IPS-NIHi11 (cell line): Measurements from ENCODE around the gene EEPD1.
"Not testable (repeated sequence)": the region's sequence is repeated elsewhere in the genome, so short reads cannot be mapped to it uniquely, and the experiment has no call there.

ENCODE experiments used
- DNase-seq: peaks from one replicate; pipeline ENCODE4 v3.0.0; 2012; ENCODE audit warnings: mixed read lengths, low spot score

Gene EEPD1

DNA sequence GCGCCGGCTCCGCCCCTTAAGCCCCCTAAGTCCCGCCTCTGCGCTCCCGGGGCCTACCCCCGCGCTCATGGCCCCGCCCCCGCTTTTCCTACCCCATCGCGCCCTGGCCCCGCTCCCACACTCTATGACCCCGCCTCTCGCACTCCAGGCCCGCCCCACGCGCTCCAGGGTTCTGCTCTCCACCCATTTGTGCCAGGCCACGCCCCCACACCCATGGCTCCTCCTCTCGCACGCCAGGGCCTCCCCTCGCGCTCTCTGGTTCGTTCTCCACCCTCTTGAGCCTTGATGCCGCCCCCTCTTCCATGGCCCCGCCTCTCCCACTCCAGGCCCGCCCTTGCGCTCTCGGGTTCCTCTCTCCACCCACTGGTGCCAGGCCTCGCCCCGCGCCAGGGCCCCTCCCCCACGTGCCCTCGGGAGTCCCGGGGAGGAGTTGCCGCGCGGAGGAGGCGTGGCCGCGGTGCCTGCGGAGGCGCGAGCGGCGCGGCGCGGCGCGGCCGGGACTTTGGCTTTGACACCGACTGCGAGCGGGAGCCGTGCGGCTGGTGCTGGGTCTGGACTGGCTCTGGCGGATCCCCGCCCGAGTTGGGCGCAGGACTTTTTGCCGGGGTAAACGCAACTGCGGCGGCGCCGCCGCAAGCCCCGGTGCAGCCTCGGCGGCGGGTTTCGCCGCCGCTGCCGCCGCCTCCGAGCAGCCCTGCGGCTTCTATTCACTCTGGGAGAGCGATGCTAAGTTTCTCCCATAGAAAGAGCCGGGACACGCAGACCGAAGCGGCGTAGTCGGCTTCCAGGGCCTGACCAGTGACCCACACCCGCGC, at the start of gene EEPD1:
TSS of gene EEPD1 (plus strand) at position 499 of the 815 bp plus-strand sequence. CDS start 1,071 bp downstream, outside the sequence.
- peak; percentile 94 for DNase-seq

DNA sequence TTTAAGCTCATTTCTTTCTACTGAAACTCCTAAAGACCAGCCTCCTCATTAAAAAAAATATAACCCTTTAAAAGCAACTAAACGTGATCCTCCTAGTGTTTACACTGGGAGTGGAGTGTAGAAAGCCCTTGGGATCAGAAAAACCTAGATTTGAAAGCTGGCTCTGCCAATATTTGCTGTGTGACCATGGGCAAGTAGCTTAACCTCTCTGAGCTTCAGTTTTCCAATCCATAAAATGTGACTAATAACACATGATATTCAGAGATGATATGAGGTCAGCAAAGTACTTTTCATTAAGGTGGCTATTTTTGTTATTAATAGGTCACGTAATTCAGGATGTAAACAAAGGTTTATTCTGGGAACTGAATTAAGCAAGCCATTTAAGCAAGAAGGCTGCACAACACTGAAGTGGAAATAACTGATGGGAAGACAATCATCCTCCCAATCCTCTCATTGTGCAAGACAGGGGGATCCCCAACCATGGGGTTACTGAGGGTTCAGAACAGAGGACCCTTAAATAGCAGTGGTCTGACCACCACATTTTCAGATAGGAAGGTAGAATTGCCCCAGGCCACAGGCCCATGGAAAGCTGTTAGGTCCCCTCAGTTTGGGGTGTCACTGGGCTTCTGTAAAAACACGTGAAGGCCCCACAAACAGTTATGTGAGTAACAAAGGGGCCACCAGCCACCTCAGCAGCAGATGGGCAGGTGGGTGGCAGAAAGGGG, 49.1 kb upstream of the EEPD1 start:
- DNase-seq: no peak

DNA sequence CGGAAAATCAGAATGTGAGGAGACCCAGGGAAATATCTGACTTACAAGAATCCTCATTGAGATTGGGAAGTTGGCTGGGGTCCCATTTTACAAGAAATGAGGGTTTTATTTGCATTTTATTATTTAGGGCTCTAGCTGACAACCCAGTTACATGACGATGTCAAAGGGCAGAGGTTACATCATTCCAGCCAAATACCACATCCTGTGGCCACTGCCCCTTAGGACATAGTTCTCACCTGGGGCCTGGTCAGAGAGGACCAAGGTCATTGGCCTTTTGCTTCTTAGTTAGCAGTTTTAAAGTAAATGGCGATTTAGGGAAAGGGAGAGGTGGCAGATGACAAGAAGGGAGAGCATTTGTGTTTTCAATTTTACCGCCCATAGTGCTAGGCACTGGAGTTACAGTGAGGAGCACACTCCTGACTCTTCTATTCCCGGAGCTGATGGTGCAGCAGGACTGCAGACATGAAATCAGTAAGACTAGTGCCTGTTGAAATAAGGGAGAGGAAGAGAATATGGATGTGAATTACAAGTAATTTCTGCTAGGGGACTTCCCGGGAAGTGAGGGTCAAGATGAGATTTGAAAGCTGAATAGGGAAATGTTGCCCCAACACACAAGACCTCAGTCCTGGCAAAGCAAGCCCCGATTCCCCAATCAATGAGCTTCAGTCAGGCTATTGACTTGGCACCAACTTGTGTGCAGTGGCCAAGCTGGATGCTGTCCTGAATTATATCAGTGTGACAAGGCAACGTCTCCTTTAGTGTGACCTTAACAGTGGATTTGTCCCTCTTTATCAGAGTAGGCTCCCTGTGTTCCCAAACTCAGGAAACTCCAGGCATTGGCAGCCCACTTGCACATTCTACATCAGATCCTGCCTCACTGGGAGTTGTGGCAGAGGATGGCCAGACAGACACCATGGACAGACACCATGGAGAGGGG, 45.8 kb upstream of the EEPD1 start:
- DNase-seq: not testable (repeated sequence)

DNA sequence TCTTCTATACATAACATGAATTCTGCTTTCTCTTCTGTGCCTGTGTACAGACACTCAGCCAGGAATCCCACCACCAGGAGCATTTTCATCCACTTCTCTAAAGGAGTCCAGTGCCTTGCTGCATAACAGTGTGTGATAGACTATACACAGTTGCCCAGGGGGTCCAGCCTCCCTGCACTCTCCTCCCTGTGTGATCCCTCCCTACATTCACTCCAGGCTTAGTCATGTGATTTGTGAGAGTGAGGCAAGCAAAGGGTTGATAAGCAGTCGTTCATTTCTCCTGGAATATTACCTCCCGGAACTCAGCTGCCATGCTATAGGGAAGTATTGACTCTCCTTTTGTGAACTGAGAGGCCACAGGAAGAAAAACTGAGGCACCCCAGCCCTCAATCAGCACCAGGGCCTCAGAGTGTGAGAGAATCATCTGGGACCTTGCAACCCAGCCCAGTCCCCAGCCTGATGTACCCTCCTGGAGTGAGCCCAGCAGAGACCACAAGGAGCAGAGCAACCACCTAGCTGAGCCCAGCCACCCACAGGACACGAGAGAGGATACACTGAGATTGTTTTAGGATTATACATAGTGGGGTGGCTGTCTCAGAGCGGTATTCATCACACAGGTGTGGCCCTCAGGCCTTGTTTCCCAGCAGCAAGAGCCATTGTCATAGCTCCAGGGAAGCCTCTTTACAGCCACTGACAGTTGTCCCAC, 45.0 kb upstream of the EEPD1 start:
- DNase-seq: no peak

DNA sequence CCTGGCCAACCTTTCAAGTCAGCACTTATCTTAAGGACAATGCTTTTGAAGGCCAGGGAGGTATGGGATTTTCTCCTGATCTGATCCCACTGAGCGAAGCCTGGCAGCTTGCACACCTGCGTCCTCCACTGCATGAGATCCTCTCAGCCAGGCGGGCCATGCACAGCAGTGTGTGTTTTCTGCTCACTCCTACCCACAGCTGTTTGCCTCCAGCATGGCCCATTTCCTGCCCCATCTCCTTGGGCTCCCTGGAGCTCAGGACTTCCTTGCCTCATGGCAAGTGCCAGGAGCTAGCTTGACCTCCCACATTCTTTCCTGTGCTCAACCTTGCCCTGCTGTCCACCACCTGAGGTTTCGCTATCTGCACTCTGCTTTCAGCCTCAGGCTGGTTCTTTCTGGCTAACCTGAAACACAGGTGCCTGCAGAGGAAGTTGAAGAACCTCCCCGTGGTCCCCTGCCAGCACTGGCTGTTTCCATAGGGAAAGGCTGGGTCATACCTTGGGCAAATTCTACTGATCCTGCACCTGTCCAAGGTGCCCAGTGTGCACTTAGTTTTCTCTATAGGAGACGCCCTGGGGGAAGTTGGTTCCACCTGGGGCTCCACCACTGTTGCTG, 43.9 kb upstream of the EEPD1 start:
- DNase-seq: no peak

DNA sequence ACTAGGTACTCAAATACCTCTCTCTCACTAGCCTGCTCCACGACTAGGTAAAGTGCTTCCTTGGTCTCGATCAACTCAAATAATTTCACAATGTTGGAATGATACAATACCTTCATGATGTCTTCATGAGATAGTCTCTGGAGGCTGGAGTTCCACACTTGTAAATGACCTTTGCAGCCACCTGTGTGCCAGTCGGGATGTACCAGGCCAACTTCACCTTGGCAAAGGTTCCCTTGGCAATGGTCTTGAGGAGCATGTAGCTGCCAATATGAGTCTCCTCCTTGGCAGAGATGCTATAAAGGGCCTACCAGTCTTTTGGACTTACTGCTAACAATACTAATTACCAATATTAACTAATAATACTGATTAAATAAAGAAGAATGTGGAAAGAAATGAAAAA, 42.5 kb upstream of the EEPD1 start:
- DNase-seq: no peak

DNA sequence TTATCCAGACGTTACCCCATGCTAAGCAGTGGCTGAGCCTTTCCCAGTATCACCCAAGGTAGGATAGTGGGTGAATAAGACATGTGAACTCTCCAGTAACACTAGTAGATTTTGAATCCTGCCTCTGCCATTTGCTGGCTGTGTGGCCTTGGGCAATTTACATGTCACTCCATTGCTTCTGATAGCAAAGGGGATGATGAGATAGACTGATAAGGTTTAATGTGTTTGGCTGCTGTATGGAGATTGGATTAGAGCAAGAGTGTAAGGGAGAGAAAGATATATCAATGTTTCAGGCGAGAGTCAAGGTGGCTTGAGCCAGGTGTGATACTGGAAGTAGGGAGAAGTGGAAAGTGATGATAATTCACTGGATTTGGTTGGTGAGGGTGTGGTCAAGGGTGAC, 40.1 kb upstream of the EEPD1 start:
- no peak for DNase-seq

DNA sequence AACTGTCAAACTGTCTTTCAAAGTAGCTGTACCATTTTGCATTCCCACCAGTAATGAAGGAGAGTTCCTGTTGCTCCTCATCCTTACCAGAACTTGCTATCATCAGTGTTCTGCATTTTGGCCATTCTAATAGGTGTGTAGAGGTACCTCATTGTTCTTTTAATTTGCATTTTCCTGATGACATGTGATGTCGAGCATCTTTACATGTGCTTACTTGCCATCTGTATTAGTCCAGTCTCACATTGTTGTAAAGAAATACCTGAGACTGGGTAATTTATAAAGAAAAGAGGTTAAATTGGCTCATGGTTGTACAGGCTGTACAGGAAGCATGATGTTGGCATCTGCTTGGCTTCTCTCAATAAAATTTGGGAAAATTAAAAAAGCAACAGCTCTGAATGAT, 38.7 kb upstream of the EEPD1 start:
- DNase-seq: no peak

DNA sequence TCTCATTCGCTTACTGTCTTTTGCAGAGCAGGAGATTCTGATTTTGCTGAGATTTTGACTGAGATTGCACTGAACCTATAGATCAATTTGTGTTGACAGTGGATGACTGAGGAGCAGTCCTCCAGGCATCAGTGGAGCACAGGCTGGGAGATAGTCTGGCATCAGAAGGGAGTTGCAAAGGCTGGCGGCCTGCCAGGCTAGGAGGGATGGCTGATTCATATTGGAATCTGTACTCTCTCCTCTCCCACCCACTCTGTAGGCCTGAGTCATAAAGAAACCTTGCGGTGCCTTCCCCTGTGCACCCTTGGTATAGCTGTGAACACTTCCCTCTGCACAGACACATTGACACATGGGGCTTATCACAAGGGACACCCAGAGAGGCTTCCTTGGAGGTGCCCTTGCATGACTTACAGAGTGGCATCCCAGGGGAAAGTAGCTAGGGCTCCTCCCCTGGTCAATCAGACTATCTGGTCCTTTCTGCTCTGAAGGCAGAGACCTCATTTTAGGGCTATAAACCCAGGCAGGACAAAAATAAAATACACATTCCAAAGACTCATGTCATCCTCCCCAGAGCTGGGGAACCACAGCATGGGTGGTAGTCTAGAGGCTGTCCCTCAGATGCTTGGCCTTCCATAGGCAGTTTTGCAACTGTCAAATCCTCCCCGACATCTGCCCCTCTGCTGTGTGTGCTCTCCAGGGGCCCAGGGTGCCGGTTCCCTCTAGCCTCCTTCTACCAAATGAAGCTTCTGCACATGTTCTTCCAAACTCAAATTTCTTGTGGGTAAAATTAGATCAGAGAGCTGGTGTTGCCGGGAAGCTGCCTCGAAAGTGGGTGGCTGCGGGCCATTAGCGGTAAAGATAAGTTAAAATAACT, 37.4 kb upstream of the EEPD1 start:
- no peak for DNase-seq

DNA sequence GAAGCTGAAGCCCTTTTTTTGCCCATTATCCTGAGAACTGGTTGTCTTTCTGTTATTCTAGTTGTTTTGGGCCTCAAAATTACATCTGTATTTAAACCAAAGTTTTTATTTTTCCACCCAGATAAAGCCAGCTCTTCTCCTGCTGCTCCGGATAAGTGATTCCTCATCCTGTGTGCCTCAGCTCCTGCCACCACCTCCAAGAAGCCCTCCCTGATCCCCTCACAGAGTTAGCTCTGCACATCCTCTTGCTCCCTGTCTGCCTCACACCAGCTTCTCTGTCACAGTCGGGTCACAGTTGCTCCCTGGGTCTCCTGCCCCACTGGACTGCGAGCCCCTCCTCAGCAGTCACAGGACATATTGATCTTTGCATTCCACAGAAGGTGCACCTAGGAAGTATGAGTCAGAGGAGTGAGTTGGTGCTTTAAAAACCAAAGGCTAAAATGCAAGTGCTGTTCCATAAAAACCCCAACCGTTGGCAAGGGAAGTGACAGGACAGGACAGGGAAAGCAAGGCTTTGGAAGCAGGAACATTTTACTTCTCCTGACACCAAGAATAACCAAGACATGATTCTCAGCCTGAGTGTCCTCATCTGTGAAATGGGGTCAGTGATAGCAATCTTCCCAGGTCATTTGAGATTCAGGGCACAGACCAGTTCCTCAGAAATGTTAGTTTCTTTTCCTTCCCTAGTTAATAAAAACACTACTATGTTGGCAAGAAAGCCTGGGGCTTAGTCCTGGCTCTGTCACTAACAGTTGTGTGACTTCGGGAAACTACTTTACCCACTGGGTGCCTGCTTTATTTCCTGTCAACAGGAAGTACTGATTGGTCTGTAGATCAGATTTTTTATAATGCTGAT, 36.5 kb upstream of the EEPD1 start:
- no peak for DNase-seq

DNA sequence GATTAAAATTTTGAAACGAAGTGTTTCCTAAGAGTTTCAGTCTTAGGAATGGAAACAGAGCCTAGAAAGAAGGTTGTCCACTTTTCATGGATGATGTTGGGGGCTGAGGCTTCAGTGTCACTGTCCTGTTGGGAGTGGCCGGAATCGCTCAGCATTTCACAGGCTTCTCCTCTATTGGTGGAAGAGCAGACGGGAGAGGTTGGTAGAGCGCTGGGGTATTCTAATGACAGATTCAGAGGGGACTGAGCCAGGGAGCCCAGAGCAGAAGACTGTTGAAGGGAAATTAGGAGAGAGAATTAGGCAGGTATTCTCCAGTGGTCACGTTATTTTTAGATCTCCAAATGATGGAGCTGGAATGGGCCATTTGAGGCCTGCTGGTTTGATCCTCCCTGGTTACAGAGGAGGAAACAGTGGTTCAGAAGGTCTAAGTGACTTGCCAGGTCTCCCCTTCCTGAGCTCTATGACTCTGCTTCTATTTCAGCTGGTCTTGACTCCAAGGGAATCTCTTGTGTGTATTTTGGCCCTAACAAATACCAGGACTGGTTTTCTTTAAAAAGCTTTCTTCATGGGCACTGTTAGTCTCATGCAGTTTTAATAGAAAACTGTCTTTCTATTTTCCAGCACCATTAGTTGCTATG, 35.7 kb upstream of the EEPD1 start:
- no peak for DNase-seq

DNA sequence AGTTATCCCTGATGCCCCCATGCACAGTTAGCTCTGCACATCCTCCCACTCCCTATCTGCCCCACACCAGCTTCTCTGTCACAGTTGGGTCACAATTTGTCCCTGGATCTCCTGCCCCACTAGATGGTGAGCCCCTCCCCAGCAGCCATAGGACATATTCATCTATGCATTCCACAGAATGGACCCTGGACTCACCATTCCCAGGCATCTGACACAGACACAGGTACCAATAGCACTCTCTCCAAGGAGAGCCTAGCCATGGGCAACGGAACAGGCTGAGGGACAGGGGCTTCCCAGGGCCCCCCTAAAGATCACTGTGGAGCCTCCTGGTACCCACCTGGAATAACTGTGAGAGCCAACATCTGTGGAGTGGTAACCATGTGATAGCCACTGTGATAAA, 34.7 kb upstream of the EEPD1 start:
- no peak for DNase-seq

DNA sequence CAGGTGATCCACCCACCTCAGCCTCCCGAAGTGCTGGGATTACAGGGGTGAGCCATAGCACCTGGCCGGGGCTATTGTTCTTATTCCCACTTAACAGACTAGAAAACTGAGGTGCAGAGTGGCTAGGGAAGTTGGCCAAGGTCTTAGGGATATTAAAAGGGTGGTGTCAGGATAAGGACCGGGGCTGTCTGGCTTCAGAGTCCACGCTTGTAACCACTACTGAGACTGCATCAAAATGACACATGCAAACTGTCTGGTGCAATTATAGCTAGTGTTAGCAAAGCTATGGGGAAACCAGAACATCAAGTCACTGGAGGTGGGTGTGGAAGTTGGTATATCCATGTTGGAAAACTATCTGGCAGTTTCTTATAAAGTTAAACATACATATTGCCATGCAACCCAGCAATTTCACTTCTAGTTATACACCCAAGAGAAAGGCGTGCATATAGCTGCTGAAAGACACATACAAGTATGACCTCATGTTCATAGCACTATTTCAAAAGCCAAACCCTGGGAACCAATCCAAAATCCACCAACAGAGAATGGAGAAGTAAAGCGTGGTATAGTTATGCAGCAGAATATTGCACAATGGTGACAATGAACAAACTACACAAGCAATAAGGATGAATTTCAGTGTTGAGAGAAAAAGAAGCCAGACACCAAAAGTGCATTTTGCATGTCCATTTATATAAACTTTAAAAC, 33.9 kb upstream of the EEPD1 start:
- no peak for DNase-seq

DNA sequence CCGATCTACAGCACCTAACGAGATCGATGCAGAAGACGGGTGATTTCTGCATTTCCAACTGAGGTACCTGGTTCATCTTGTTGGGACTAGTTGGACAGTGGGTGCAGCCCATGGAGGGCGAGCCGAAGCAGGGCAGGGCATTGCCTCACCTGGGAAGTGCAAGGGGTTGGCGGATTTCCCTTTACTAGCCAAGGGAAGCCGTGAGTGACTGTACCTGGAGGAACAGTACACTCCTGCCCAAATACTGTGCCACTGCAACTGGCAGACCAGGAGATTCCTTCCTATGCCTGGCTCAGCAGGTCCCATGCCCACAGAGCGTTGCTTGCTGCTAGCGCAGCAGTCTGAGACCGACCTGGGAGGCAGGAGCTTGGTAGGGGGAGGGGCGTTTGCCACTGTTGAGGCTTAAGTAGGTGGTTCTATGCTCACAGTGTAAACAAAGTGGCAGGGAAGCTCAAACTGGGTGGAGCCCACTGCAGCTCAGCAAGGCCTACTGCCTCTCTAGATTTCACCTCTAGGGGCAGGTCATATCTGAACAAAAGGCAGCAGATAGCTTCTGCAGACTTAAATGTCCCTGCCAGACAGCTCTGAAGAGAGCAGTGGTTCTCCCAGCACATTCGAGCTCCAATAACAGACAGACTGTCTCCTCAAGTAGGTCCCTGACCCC, 32.9 kb upstream of the EEPD1 start:
- not testable (repeated sequence) for DNase-seq

DNA sequence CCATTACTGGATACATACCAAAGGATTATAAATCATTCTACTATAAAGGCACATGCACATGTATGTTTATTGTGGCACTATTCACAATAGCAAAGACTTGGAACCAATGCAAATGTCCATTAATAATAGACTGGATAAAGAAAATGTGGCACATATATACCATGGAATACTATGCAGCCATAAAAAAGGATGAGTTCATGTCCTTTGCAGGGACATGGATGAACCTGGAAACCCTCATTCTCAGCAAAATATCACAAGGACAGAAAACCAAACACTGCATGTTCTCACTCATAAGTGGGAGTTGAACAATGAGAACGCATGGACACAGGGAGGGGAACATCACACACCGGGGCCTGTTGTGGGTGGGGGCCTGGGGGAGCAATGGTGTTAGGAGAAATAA, 27.4 kb upstream of the EEPD1 start:
- DNase-seq: not testable (repeated sequence)

DNA sequence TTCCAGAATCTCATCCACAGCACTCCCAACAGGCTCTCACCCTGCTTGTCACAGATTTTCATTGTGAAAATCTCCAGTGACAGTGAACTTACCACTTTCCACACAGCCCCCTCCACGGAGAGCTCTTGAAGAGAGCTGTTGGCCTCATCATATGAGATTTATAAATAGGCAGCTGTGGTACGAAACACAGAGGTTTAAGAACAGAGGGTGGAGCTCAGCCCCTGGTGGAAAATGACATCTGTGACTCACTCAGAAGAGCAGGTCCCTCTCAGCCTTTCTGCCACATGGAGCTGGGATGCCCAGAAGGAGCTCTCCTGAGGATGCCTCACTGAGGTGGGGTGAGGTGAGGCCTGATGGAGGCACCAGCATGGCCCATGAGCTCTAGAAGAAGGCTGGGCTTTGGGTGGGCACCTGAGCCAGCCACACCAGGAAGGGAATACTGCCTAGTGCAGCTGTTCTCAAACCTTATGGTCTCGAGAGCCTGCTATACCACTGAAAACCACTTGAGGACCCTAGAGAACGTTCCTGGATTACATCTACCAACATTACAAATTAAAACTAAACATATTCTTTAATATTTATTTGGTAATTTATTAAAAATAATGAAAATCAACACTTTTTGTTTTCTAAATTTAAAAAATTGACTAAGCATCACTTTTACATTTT, 25.8 kb upstream of the EEPD1 start:
- no peak for DNase-seq

DNA sequence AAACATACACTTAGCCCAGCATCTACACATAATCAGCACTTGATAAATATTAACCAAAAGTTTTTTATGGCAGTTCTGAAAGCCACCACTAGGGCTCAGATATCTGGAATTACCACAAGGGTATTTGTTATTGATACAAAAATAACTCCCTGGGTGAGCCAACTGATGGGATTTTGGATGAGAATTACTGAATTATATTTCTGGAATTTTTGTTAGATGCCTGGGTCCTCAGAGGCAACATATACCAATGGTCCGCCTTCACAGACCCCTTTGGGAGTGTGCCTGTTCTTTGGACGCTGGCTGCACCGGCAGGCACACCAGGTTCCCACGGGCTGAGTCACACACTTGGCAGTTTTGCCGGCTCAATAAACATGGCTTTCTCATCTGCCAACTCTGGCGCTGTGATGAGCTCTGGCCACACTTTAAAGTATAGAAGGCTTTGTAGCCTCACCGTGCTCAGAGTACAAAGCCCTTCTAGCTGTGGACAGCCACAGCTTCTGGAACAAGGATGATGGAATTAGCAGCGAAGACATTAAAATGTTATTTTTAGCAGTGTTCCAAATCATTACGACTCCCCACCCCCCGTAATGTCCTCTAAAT, 24.5 kb upstream of the EEPD1 start:
- DNase-seq: peak; percentile 56
